ENCODE data around the gene ZNF385C.
A peak's percentile ranks its signal among the peaks of the same experiment; 100 is the strongest.

ZNF385C gene

GRCh38 chr17:42072323-42073187, 25.7 kb downstream of the ZNF385C start:
- no peak for TF ChIP-seq POLR2AphosphoS5 (IDR thresholded peaks at IDR 0.05; ENCODE audit: low read depth, low read length)
- TF ChIP-seq SPI1 (IDR thresholded peaks at IDR 0.05; ENCODE audit: low read depth, low read length), result peak; percentile 49; the same call in 1 of the 2 replicates
- no peak for FAIRE-seq
- no peak for DNase-seq (ENCODE audit: insufficient read length, low spot score)

GRCh38 chr17:42071810-42072209, 26.5 kb downstream of the ZNF385C start:
- DNase-seq (ENCODE audit: insufficient read length, low spot score), result no peak
- FAIRE-seq, result no peak
- TF ChIP-seq POLR2AphosphoS5 (IDR thresholded peaks at IDR 0.05; ENCODE audit: low read depth, low read length), result no peak
- no peak for TF ChIP-seq TAF1 (IDR thresholded peaks at IDR 0.05; ENCODE audit: low read depth, low read length)
- no peak for TF ChIP-seq SPI1 (IDR thresholded peaks at IDR 0.05; ENCODE audit: low read depth, low read length)
- TF ChIP-seq POLR2A (IDR thresholded peaks at IDR 0.05; ENCODE audit: low read depth, low read length), result no peak
- TF ChIP-seq POU2F2 (IDR thresholded peaks at IDR 0.05; ENCODE audit: low read depth, low read length), result no peak
- no peak for TF ChIP-seq PAX5 (IDR thresholded peaks at IDR 0.05; ENCODE audit: insufficient read depth, low read length, severe bottlenecking)

- FAIRE-seq, result no peak
- TF ChIP-seq PAX5 (IDR thresholded peaks at IDR 0.05; ENCODE audit: insufficient read depth, low read length, severe bottlenecking) (no peak), TAF1 (IDR thresholded peaks at IDR 0.05; ENCODE audit: low read depth, low read length) (no peak), POLR2AphosphoS5 (IDR thresholded peaks at IDR 0.05; ENCODE audit: low read depth, low read length) (no peak), POU2F2 (IDR thresholded peaks at IDR 0.05; ENCODE audit: low read depth, low read length) (no peak), SPI1 (IDR thresholded peaks at IDR 0.05; ENCODE audit: low read depth, low read length) (no peak), POLR2A (IDR thresholded peaks at IDR 0.05; ENCODE audit: low read depth, low read length) (no peak)
- DNase-seq (ENCODE audit: insufficient read length, low spot score), result no peak
Observed at GRCh38 chr17:42068979-42069378, 29.3 kb downstream of the ZNF385C start.

DNA sequence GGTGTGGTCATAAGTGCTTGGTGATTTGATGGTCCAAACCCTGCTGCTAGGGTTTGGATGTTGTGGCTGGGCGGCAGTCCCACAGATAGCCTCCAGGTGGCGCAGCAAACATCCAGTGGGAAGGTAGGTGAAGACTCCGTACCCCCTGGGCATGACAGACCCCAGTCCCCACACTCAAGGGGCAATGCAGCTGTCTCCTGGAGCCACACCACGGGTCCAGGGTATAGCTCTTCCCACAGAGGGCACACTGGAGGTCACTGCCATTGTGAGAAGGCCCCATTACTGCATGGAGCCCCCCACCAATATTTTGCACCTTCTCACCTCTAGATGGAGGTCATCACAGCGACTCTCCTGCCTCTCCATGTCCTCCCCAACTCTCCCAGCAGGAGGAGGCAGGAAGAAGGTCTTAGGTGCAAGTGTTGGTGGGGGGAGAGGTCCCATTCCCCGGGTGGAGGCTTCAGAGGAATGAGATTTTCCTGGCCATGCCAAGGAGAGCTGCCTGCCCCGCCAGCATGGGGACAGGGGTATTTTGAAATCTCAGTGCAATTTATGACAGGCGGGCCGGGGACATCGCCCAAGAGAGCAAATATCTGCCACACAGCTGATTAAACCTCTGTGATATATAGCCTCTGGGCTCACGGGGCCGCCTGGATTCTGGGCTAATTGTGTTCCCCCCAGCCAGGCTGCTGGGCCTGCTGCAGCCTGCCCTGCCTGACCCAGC, 30.7 kb downstream of the ZNF385C start:
- DNase-seq (ENCODE audit: insufficient read length, low spot score) (no peak), FAIRE-seq (peak; percentile 94)

GRCh38 chr17:42065201-42065600, 33.1 kb downstream of the ZNF385C start:
- DNase-seq (ENCODE audit: insufficient read length, low spot score) (no peak), FAIRE-seq (no peak)
- TF ChIP-seq SPI1 (IDR thresholded peaks at IDR 0.05; ENCODE audit: low read depth, low read length), result no peak
- TF ChIP-seq TAF1 (IDR thresholded peaks at IDR 0.05; ENCODE audit: low read depth, low read length), result no peak
- no peak for TF ChIP-seq POLR2AphosphoS5 (IDR thresholded peaks at IDR 0.05; ENCODE audit: low read depth, low read length)
- TF ChIP-seq POLR2A (IDR thresholded peaks at IDR 0.05; ENCODE audit: low read depth, low read length), result no peak

More for the DNA sequence above, 30.7 kb downstream of the ZNF385C start:
- TF ChIP-seq POLR2A (IDR thresholded peaks at IDR 0.05; ENCODE audit: low read depth, low read length) (no peak), SPI1 (IDR thresholded peaks at IDR 0.05; ENCODE audit: low read depth, low read length) (no peak), TAF1 (IDR thresholded peaks at IDR 0.05; ENCODE audit: low read depth, low read length) (no peak), POU2F2 (IDR thresholded peaks at IDR 0.05; ENCODE audit: low read depth, low read length) (no peak), PAX5 (IDR thresholded peaks at IDR 0.05; ENCODE audit: insufficient read depth, low read length, severe bottlenecking) (no peak), POLR2AphosphoS5 (IDR thresholded peaks at IDR 0.05; ENCODE audit: low read depth, low read length) (no peak)

- FAIRE-seq, result no peak
- TF ChIP-seq POLR2A (IDR thresholded peaks at IDR 0.05; ENCODE audit: low read depth, low read length), result no peak
- TF ChIP-seq TAF1 (IDR thresholded peaks at IDR 0.05; ENCODE audit: low read depth, low read length), result no peak
- TF ChIP-seq POU2F2 (IDR thresholded peaks at IDR 0.05; ENCODE audit: low read depth, low read length), result no peak
- no peak for TF ChIP-seq SPI1 (IDR thresholded peaks at IDR 0.05; ENCODE audit: low read depth, low read length)
- TF ChIP-seq PAX5 (IDR thresholded peaks at IDR 0.05; ENCODE audit: insufficient read depth, low read length, severe bottlenecking), result no peak
- TF ChIP-seq POLR2AphosphoS5 (IDR thresholded peaks at IDR 0.05; ENCODE audit: low read depth, low read length), result no peak
- no peak for DNase-seq (ENCODE audit: insufficient read length, low spot score)
Observed at GRCh38 chr17:42062681-42063080, 35.6 kb downstream of the ZNF385C start.

GRCh38 chr17:42061646-42062487, 36.4 kb downstream of the ZNF385C start:
- TF ChIP-seq POLR2AphosphoS5 (IDR thresholded peaks at IDR 0.05; ENCODE audit: low read depth, low read length) (no peak), TAF1 (IDR thresholded peaks at IDR 0.05; ENCODE audit: low read depth, low read length) (no peak), PAX5 (IDR thresholded peaks at IDR 0.05; ENCODE audit: insufficient read depth, low read length, severe bottlenecking) (no peak), SPI1 (IDR thresholded peaks at IDR 0.05; ENCODE audit: low read depth, low read length) (no peak), POLR2A (IDR thresholded peaks at IDR 0.05; ENCODE audit: low read depth, low read length) (no peak), POU2F2 (IDR thresholded peaks at IDR 0.05; ENCODE audit: low read depth, low read length) (no peak)
- no peak for FAIRE-seq
- DNase-seq (ENCODE audit: insufficient read length, low spot score), result no peak

- DNase-seq (ENCODE audit: insufficient read length, low spot score) (no peak), FAIRE-seq (no peak)
- TF ChIP-seq TAF1 (IDR thresholded peaks at IDR 0.05; ENCODE audit: low read depth, low read length) (no peak), POLR2A (IDR thresholded peaks at IDR 0.05; ENCODE audit: low read depth, low read length) (no peak), SPI1 (IDR thresholded peaks at IDR 0.05; ENCODE audit: low read depth, low read length) (no peak), POLR2AphosphoS5 (IDR thresholded peaks at IDR 0.05; ENCODE audit: low read depth, low read length) (no peak), POU2F2 (IDR thresholded peaks at IDR 0.05; ENCODE audit: low read depth, low read length) (no peak), PAX5 (IDR thresholded peaks at IDR 0.05; ENCODE audit: insufficient read depth, low read length, severe bottlenecking) (no peak)
Observed at GRCh38 chr17:42060231-42060630, 38.0 kb downstream of the ZNF385C start.

DNA sequence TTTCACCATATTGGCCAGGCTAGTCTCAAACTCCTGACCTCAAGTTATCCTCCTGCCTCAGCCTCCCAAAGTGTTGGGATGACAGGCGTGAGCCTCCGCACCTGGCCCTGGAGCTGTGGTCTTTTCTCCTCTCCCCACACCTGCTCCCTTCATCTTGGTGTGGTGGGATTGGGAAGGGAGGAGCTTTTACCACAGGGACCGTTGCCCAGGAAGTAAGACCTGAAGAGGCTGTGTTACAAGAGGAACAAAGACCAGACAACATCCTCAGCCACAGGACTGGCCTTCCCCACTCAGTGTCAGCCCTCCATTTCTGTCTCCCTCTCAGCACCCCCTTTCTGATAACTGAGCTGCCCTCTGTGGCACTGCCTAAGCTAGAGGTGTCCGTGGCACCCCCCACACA, 38.5 kb downstream of the ZNF385C start:
- FAIRE-seq, result no peak
- no peak for TF ChIP-seq TAF1 (IDR thresholded peaks at IDR 0.05; ENCODE audit: low read depth, low read length)
- TF ChIP-seq POU2F2 (IDR thresholded peaks at IDR 0.05; ENCODE audit: low read depth, low read length), result no peak
- TF ChIP-seq POLR2AphosphoS5 (IDR thresholded peaks at IDR 0.05; ENCODE audit: low read depth, low read length), result no peak
- TF ChIP-seq PAX5 (IDR thresholded peaks at IDR 0.05; ENCODE audit: insufficient read depth, low read length, severe bottlenecking), result no peak
- no peak for TF ChIP-seq POLR2A (IDR thresholded peaks at IDR 0.05; ENCODE audit: low read depth, low read length)
- TF ChIP-seq SPI1 (IDR thresholded peaks at IDR 0.05; ENCODE audit: low read depth, low read length), result no peak
- no peak for DNase-seq (ENCODE audit: insufficient read length, low spot score)

Measured in GM12891 (cell line).